CD4-positive, alpha-beta memory T cell (primary cell): ENCODE data around the gene SLC5A8. TPM values are rescaled to one million over a fixed set of nuclear protein-coding genes. Genes with fewer than 3 reads are reported as not detected.

Experiments
- polyA plus RNA-seq, 2 donors: library from polyadenylated mRNA; unstranded; fragments of 300-500 nt; fragmentation: Illumina TruSeq; gene quantifications; one replicate each; pipeline ENCODE4 v1.2.3, GENCODE V29; 2021
- total RNA-seq, 2 experiments: library from RNA; stranded (reverse); gene quantifications; one replicate each; pipeline ENCODE4 v1.2.3, GENCODE V29; 2021

Gene SLC5A8
- total and polyA plus RNA-seq, 4 experiments from 2014 or later = not detected

Other genes with a start within 250 kb of the SLC5A8 start
- gene UTP20, start 69.9 kb upstream of the SLC5A8 start, total RNA-seq = 10 to 100 TPM; 14.6 to 14.9 TPM
- 1 to 10 TPM; 3.3 to 6.7 TPM for gene UTP20, start 69.9 kb upstream of the SLC5A8 start, polyA plus RNA-seq
- 10 to 100 TPM; 37.9 to 41.0 TPM for gene ARL1, start 197.5 kb upstream of the SLC5A8 start, total RNA-seq
- 10 to 100 TPM; 34.8 to 41.5 TPM for gene ARL1, start 197.5 kb upstream of the SLC5A8 start, polyA plus RNA-seq